Measurements from ENCODE around the gene DAP.

GRCh38 chr5:10719965-10720364, 41.1 kb downstream of the DAP start:
- TF ChIP-seq CTCF (IDR thresholded peaks at IDR 0.05 in 4 of 5, conservative IDR thresholded peaks at IDR 0.05 in 1 of 5) (no peak), POLR2A (IDR thresholded peaks at IDR 0.05) (no peak)
